H1 (cell line): ENCODE measurements around the gene BMAL2. TPM values are rescaled to one million over a fixed set of nuclear protein-coding genes. Genes with fewer than 3 reads are reported as not detected.

Experiments used
- CTCF ChIA-PET: fragments of 300-600 bp; sonication (Branson Sonifier 250); formaldehyde crosslinking; loops from one replicate; lab custom pipeline; 2021; ENCODE audit not compliant: partially characterized antibody; lab: Charles Lee
- POLR2A ChIA-PET: fragments of 300-600 bp; sonication (Branson Sonifier 250); formaldehyde crosslinking; loops from one replicate; lab custom pipeline; 2021; ENCODE audit warnings: inconsistent platforms; ENCODE audit not compliant: partially characterized antibody; lab: Charles Lee
- DNase-seq, 2 experiments: peaks; one replicate each; pipeline versions ENCODE4 v3.0.0 to v3.0.0-alpha.2; 2010 to 2022; ENCODE audit warnings: low spot score in 2 of 2, low read depth in 1 of 2, mixed read lengths in 1 of 2
- FAIRE-seq: peaks from 2 replicates; lab custom pipeline; 2011; peaks lifted over from hg19 to GRCh38; lab: Jason Lieb, UNC
- H2AFZ ChIP-seq: 2 replicates; pipeline ENCODE4 v1.8.1; 2012; ENCODE audit warnings: low read length, inconsistent platforms
- H2AK5ac ChIP-seq: 2 replicates; pipeline ENCODE4 v1.6.1; 2013; ENCODE audit warnings: low read depth, low read length
- H2BK120ac ChIP-seq: replicated peaks from 2 replicates; pipeline ENCODE3; 2013; ENCODE audit warnings: low read depth, low read length, inconsistent platforms
- H2BK12ac ChIP-seq: 2 replicates; pipeline ENCODE4 v1.6.1; 2013; ENCODE audit warnings: low read depth, low read length
- H2BK15ac ChIP-seq: 2 replicates; pipeline ENCODE4 v1.6.1; 2013; ENCODE audit warnings: low read length
- H2BK20ac ChIP-seq: 2 replicates; pipeline ENCODE4 v1.6.1; 2013; ENCODE audit warnings: low read length
- H2BK5ac ChIP-seq: 2 replicates; pipeline ENCODE4 v1.6.1; 2013; ENCODE audit warnings: low read depth, low read length
- H3K14ac ChIP-seq: 2 replicates; pipeline ENCODE4 v1.6.1; 2013; ENCODE audit warnings: inconsistent platforms; ENCODE audit not compliant: insufficient read length
- H3K18ac ChIP-seq: 2 replicates; pipeline ENCODE4 v1.6.1; 2013; ENCODE audit warnings: low read length; ENCODE audit errors: extremely low read depth
- H3K23ac ChIP-seq: 2 replicates; pipeline ENCODE4 v1.6.1; 2013; ENCODE audit warnings: inconsistent platforms; ENCODE audit not compliant: insufficient read length
- H3K23me2 ChIP-seq: 2 replicates; pipeline ENCODE4 v1.6.1; 2013; ENCODE audit warnings: low read depth, low read length
- H3K27ac ChIP-seq: 2 replicates; pipeline ENCODE4 v1.6.1; 2011; ENCODE audit warnings: low read depth, low read length, inconsistent platforms
- H3K27me3 ChIP-seq, 4 experiments: replicated peaks in 1 of 4; 1 replicate in 1 of 4; 2 replicates in 3 of 4; pipeline versions ENCODE4 v1.6.1 to v1.8.1; 2011 to 2013; ENCODE audit warnings: low read length in 3 of 4, mild to moderate bottlenecking in 3 of 4, inconsistent platforms in 2 of 4, mixed read lengths in 2 of 4, moderate library complexity in 1 of 4; ENCODE audit not compliant: control insufficient read depth in 3 of 4, insufficient read depth in 3 of 4; ENCODE audit errors: extremely low read depth in 1 of 4
- H3K36me3 ChIP-seq, 4 experiments: 2 replicates each; pipeline versions ENCODE4 v1.6.1 to v1.8.1; 2011 to 2013; ENCODE audit warnings: mild to moderate bottlenecking in 4 of 4, low read length in 3 of 4, moderate library complexity in 2 of 4, control low read depth in 1 of 4, inconsistent platforms in 1 of 4; ENCODE audit not compliant: insufficient read depth in 4 of 4, control insufficient read depth in 2 of 4
- H3K4ac ChIP-seq: replicated peaks from 2 replicates; pipeline ENCODE3; 2013; ENCODE audit warnings: low read length, low read depth, mixed read lengths, inconsistent platforms; ENCODE audit not compliant: insufficient read length
- H3K4me1 ChIP-seq, 4 experiments: replicated peaks in 1 of 4; 1 replicate in 1 of 4; 2 replicates in 3 of 4; pipeline versions ENCODE4 v1.6.1 to v1.8.1; 2011 to 2013; ENCODE audit warnings: low read length in 3 of 4, inconsistent platforms in 2 of 4, mixed read lengths in 1 of 4; ENCODE audit not compliant: insufficient read depth in 4 of 4, control insufficient read depth in 3 of 4
- H3K4me2 ChIP-seq, 2 experiments: 2 replicates each; pipeline versions ENCODE4 v1.6.1 to v1.8.1; 2011 to 2013; ENCODE audit warnings: low read depth in 2 of 2, low read length in 2 of 2, control low read depth in 1 of 2, inconsistent platforms in 1 of 2, mild to moderate bottlenecking in 1 of 2; ENCODE audit not compliant: insufficient read depth in 1 of 2
- H3K4me3 ChIP-seq, 4 experiments: fragments of 200-600, 300-600 bp in 1 of 4; sonication (generic), shearing (Covaris generic), sonication (Bioruptor Twin) in 1 of 4; 2 replicates each; pipeline versions ENCODE4 v1.5.1 to v1.8.1; 2011 to 2016; ENCODE audit warnings: low read length in 4 of 4, low read depth in 3 of 4, control low read depth in 2 of 4, inconsistent platforms in 2 of 4, mild to moderate bottlenecking in 2 of 4, mixed read lengths in 1 of 4, moderate library complexity in 1 of 4; ENCODE audit not compliant: insufficient read depth in 2 of 4; ENCODE audit errors: extremely low read depth in 1 of 4
- H3K56ac ChIP-seq: replicated peaks from 2 replicates; pipeline ENCODE3; 2013; ENCODE audit warnings: low read depth, mild to moderate bottlenecking, mixed read lengths, low read length, inconsistent platforms; ENCODE audit not compliant: insufficient read length
- H3K79me1 ChIP-seq: 2 replicates; pipeline ENCODE4 v1.6.1; 2013; ENCODE audit warnings: low read depth, low read length, control low read depth
- H3K79me2 ChIP-seq, 2 experiments: 2 replicates each; pipeline versions ENCODE4 v1.6.1 to v1.8.1; 2012 to 2013; ENCODE audit warnings: low read length in 2 of 2, mild to moderate bottlenecking in 2 of 2, inconsistent platforms in 1 of 2; ENCODE audit not compliant: insufficient read depth in 2 of 2, control insufficient read depth in 1 of 2
- H3K9ac ChIP-seq, 4 experiments: replicated peaks in 1 of 4; 1 replicate in 1 of 4; 2 replicates in 3 of 4; pipeline versions ENCODE4 v1.6.1 to v1.8.1; 2011 to 2013; ENCODE audit warnings: low read depth in 3 of 4, low read length in 3 of 4, control low read depth in 2 of 4, mild to moderate bottlenecking in 2 of 4, moderate library complexity in 2 of 4, inconsistent platforms in 1 of 4; ENCODE audit errors: extremely low read depth in 1 of 4
- H3K9me3 ChIP-seq, 2 experiments: 2 replicates each; pipeline versions ENCODE4 v1.6.1 to v1.8.1; 2012 to 2013; ENCODE audit warnings: mild to moderate bottlenecking in 2 of 2, moderate library complexity in 2 of 2, control low read depth in 1 of 2, inconsistent platforms in 1 of 2, low read depth in 1 of 2, low read length in 1 of 2, mixed read lengths in 1 of 2; ENCODE audit not compliant: insufficient read depth in 2 of 2
- H4K20me1 ChIP-seq, 2 experiments: replicated peaks in 1 of 2; 2 replicates each; pipeline versions ENCODE3 to v1.8.1; 2011 to 2013; ENCODE audit warnings: inconsistent platforms in 2 of 2, low read length in 2 of 2, mild to moderate bottlenecking in 1 of 2; ENCODE audit not compliant: insufficient read depth in 2 of 2, control insufficient read depth in 1 of 2
- H4K5ac ChIP-seq: 2 replicates; pipeline ENCODE4 v1.6.1; 2013; ENCODE audit warnings: low read length, low read depth, mixed read lengths, inconsistent platforms; ENCODE audit not compliant: insufficient read length
- H4K8ac ChIP-seq: 2 replicates; pipeline ENCODE4 v1.8.0; 2013; ENCODE audit warnings: mild to moderate bottlenecking, moderate library complexity, low read length, inconsistent platforms; ENCODE audit not compliant: insufficient read depth; ENCODE audit errors: extremely low read depth
- H4K91ac ChIP-seq: replicated peaks from 2 replicates; pipeline ENCODE3; 2013; ENCODE audit warnings: low read length, mixed read lengths, inconsistent platforms; ENCODE audit not compliant: insufficient read length
- BACH1 ChIP-seq: IDR thresholded peaks from 2 replicates; pipeline ENCODE4 v1.6.1; 2012; ENCODE audit warnings: low read length, improper control_type of control experiment
- BCL11A ChIP-seq, 2 experiments: IDR thresholded peaks; one replicate each; pipeline ENCODE4 v1.6.1; 2011; ENCODE audit warnings: low read depth in 2 of 2, low read length in 2 of 2, mild to moderate bottlenecking in 2 of 2
- BRCA1 ChIP-seq: IDR thresholded peaks from 2 replicates; pipeline ENCODE4 v1.6.1; 2012; ENCODE audit warnings: low read depth, low read length, improper control_type of control experiment
- FOSL1 ChIP-seq: IDR thresholded peaks from 2 replicates; pipeline ENCODE4 v1.6.1; 2011; ENCODE audit warnings: mild to moderate bottlenecking, low read depth, low read length, moderate library complexity; ENCODE audit not compliant: insufficient read depth
- GABPA ChIP-seq: IDR thresholded peaks from 2 replicates; pipeline ENCODE4 v1.6.1; 2011; ENCODE audit warnings: mild to moderate bottlenecking, low read length, moderate library complexity, borderline replicate concordance; ENCODE audit not compliant: insufficient read depth
- HDAC6 ChIP-seq: IDR thresholded peaks from one replicate; pipeline ENCODE4 v1.7.1; 2012; ENCODE audit warnings: low read depth, mild to moderate bottlenecking, inconsistent platforms, low read length, moderate library complexity
- POLR2A ChIP-seq, 2 experiments: IDR thresholded peaks; 1 replicate in 1 of 2; 2 replicates in 1 of 2; pipeline ENCODE4 v1.6.1; 2011; ENCODE audit warnings: low read depth in 2 of 2, low read length in 2 of 2, mild to moderate bottlenecking in 2 of 2; ENCODE audit errors: control extremely low read depth in 1 of 2
- SRF ChIP-seq: IDR thresholded peaks from 2 replicates; pipeline ENCODE4 v1.6.1; 2011; ENCODE audit warnings: mild to moderate bottlenecking, low read depth, low read length, moderate library complexity
- SUZ12 ChIP-seq: fragments of 200-600 bp; sonication (generic); IDR thresholded peaks from 2 replicates; pipeline ENCODE4 v1.6.1; 2012; ENCODE audit warnings: mild to moderate bottlenecking, inconsistent platforms, low read length, moderate library complexity, mixed read lengths
- TBP ChIP-seq: IDR thresholded peaks from 2 replicates; pipeline ENCODE4 v1.6.1; 2011; ENCODE audit warnings: low read depth, low read length, improper control_type of control experiment
- TCF12 ChIP-seq: IDR thresholded peaks from 2 replicates; pipeline ENCODE4 v1.6.1; 2011; ENCODE audit warnings: low read depth, mild to moderate bottlenecking, low read length
- WGBS, 2 experiments: shearing (Covaris generic) in 1 of 2; methylation state at CpG; one replicate each; pipeline versions ENCODE4 v1.1.6 to v1.1.7; 2013 to 2015; ENCODE audit warnings: low lambda C conversion rate in 2 of 2, mixed read lengths in 2 of 2, inconsistent platforms in 1 of 2, low coverage in 1 of 2, missing lambda C conversion rate in 1 of 2; ENCODE audit not compliant: insufficient replicate concordance in 2 of 2, insufficient coverage in 1 of 2, insufficient read length in 1 of 2; ENCODE audit errors: extremely low coverage in 1 of 2, missing lambda C conversion rate in 1 of 2; 5-methylcytosine and 5-hydroxymethylcytosine counted together
- polyA plus RNA-seq, 7 experiments: library from polyadenylated mRNA; depleted of rRNA in 3 of 7; stranded (reverse) in 5 of 7; unstranded in 2 of 7; fragments of >200 nt in 5 of 7; fragments of 200-250 nt in 2 of 7; gene quantifications; 1 replicate in 5 of 7; 2 replicates in 1 of 7; 4 replicates in 1 of 7; pipeline versions ENCODE4 v1.2.1 to v1.2.3, GENCODE V29; 2011 to 2013; ENCODE audit warnings: missing spikeins in 2 of 7, mixed read lengths in 2 of 7
- total RNA-seq: library from RNA; stranded (reverse); fragmentation: NEBNext Ultra II Directional; extraction: Animal tissue kit (Norgen Biotek cat#: 25700); gene quantifications from 2 replicates; pipeline ENCODE4 v1.2.1, GENCODE V29; 2021
- TF ChIP-seq, protein P1 (sequence below): IDR thresholded peaks from 2 replicates; pipeline ENCODE4 v1.6.1; 2011; ENCODE audit warnings: low read depth, mild to moderate bottlenecking, low read length; ENCODE audit not compliant: insufficient read depth

Gene BMAL2
- total and polyA plus RNA-seq, 2 of the 8 experiments (the other 6 are each of a cell fraction or from before 2014, with no cell fraction given), result 3.2 to 20.6 TPM

DNA sequence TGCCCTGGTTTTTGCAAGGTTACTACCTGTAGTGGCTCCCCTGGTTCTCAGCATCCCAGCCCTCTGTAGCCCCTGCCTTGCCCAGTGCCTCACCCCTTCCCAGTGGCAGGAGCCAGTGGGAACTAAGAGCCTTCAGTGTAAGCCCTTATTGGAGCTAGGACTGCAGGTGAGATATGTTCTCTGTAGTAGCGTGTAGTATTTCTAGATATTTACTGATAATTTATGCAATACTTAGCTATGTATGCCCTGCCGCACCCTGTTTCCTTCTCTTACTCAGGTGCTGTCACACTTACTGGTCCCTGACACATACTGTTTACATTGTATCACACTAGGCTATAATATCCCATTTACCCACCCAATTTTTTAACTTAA lies 3.6 kb downstream of the BMAL2 start:
- 95% methylated on average over 2 of the region's 2 CpGs; no CpG with 5 or more reads in 1 of the 2 experiments for WGBS, 2 experiments
- H3K79me1 ChIP-seq, result peaks cover 5% of the 10 kb centered on the region; the same call in 1 of the 2 replicates
- H2BK120ac ChIP-seq, result no peak overlapping the region
- no peak for FAIRE-seq
- H3K4me3 ChIP-seq, result no peak overlapping the region
- peaks cover 0 to 8% (median 2%) of the 10 kb centered on the region in 4 experiments; a peak in 5 of 7 replicates for H3K4me1 ChIP-seq
- H3K27ac ChIP-seq, result no peak overlapping the region
- peaks cover 0 to 52% of the 10 kb centered on the region in 2 experiments; a peak in 2 of 4 replicates for H3K79me2 ChIP-seq
- H3K9ac ChIP-seq, result no peak overlapping the region
- no peak overlapping the region for H3K4ac ChIP-seq
- no peak overlapping the region for H4K8ac ChIP-seq
- no peak overlapping the region for H3K18ac ChIP-seq
- H2AFZ ChIP-seq, result no peak overlapping the region
- H3K27me3 ChIP-seq, result peaks cover 3 to 14% (median 7%) of the 10 kb centered on the region in 4 experiments; a peak in 6 of 7 replicates
- no peak overlapping the region for H2AK5ac ChIP-seq
- H2BK5ac ChIP-seq, result no peak overlapping the region
- no peak overlapping the region for H4K91ac ChIP-seq
- no peak overlapping the region for H3K23ac ChIP-seq
- no peak overlapping the region for H2BK15ac ChIP-seq
- no peak overlapping the region for H3K14ac ChIP-seq
- no peak overlapping the region for H2BK20ac ChIP-seq
- no peaks in the 10 kb centered on the region for H3K36me3 ChIP-seq
- peaks cover 12% of the 10 kb centered on the region for H3K23me2 ChIP-seq
- H3K4me2 ChIP-seq, result no peak overlapping the region
- H4K5ac ChIP-seq, result no peak overlapping the region
- no peak for DNase-seq
- H3K56ac ChIP-seq, result no peak overlapping the region
- CTCF ChIA-PET, result interaction anchor here (0.7 to 2.1 kb wide), 2 partner anchors 34 to 49 kb away, joined by 3 to 8 read pairs; no protein-coding TSS in a partner anchor
- no peak overlapping the region for H2BK12ac ChIP-seq
- H4K20me1 ChIP-seq, result peaks cover 0 to 3% of the 10 kb centered on the region in 2 experiments
- POLR2A ChIA-PET, result no interaction called here
- no peaks in the 10 kb centered on the region for H3K9me3 ChIP-seq
- TF ChIP-seq BRCA1 (no peak), FOSL1 (no peak), SUZ12 (no peak), TCF12 (no peak), BCL11A (IDR thresholded peaks at IDR 0.05; ENCODE audit: low read depth in 2 of 2, low read length in 2 of 2) (no peak), TBP (no peak), GABPA (no peak), SRF (no peak), BACH1 (no peak), HDAC6 (no peak), POLR2A (IDR thresholded peaks at IDR 0.05; ENCODE audit: control extremely low read depth in 1 of 2, low read depth in 2 of 2, low read length in 2 of 2) (no peak)
- TF ChIP-seq, protein P1, sequence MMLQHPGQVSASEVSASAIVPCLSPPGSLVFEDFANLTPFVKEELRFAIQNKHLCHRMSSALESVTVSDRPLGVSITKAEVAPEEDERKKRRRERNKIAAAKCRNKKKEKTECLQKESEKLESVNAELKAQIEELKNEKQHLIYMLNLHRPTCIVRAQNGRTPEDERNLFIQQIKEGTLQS, result no peak
